DMS 273 (cell line): Measurements from ENCODE around the gene FAM124A.

Experiments used
- DNase-seq: peaks from one replicate; lab custom pipeline; 2025; ENCODE audit not compliant: unreplicated experiment; lab: John Stamatoyannopoulos, UW

Gene FAM124A, protein sequence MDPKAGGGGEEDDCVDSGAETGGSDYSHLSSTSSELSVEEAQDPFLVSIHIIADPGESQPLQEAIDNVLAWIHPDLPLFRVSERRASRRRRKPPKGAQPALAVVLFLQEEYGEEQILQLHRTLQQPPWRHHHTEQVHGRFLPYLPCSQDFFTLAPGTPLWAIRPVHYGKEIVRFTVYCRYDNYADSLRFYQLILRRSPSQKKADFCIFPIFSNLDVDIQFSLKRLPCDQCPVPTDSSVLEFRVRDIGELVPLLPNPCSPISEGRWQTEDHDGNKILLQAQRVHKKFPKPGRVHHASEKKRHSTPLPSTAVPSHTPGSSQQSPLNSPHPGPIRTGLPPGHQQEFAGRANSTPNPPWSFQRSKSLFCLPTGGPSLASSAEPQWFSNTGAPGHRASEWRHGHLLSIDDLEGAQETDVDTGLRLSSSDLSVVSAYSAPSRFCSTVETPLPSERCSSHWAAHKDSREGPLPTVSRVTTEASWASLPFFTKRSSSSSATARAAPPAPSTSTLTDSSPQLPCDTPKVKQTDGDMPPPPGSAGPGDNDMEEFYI

DNA sequence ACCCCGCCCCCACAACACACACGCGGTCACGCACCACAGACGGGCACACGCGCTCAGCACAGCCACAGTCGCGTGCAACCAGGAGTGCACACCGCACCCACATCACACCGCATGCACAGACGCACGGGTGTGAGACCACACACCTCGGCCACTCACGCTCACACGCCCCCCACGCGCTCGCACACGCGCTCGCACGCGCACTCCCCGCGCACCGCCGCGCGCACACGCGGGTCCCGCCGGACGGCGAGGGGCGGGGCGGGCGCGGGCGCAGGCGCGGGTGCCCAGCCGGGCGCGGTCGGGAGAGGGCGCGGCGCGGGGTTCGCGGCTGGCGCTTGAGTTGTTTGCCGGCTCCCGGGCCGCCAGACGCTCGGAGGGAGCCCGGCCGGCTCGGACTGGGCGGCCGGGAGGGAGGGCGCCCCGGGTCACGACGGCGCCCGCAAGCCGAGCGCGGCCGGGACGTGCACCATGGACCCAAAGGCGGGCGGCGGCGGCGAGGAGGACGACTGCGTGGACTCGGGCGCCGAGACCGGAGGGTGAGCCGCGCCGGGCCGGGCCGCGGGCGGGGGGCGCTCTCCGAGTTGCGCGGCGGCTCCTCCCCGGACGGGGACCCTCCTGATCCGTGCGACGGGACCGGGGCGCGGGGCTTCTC, at the start of gene FAM124A:
FAM124A (plus strand) TSS at position 362 of the 649 bp plus-strand sequence; CDS start at position 466, 104 bp downstream.
- DNase-seq, result peak; percentile 81

DNA sequence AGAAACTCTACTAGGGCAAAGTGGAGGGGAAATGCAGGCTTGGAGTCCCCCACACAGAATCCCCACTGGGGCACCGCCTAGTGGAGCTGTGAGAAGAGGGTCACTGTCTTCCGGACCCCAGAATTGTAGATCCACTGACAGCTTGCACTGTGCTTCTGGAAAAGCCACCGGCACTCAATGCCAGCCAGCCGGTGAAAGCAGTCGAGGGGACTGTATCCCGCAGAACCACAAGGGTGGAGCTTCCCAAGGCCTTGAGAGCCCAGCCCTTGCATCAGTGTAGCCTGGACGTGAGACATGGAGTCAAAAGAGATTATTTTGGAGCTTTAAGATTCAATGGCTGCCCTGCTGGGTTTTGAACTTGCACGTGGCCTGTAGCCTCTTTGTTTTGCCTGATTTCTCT, 47.2 kb upstream of the FAM124A start:
- DNase-seq, result no peak

DNA sequence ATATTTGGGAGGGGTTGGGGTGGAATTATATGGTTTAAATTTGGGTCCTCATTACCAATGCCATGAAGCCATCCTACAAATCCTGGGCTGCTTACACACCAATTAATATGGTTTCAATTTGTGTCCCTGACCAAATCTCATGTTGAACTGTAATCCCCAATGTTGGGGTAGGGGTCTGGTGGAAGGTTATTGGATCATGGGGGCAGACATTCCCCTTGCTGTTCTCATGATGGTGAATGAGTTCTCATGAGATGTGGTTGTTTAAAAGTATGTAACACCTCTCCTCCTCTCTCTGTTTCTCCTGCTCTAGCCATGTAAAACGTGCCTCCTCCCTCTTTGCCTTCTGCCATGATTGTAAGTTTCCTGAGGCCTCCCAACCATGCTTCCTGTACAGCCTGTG, 46.6 kb upstream of the FAM124A start:
- DNase-seq, result no peak

DNA sequence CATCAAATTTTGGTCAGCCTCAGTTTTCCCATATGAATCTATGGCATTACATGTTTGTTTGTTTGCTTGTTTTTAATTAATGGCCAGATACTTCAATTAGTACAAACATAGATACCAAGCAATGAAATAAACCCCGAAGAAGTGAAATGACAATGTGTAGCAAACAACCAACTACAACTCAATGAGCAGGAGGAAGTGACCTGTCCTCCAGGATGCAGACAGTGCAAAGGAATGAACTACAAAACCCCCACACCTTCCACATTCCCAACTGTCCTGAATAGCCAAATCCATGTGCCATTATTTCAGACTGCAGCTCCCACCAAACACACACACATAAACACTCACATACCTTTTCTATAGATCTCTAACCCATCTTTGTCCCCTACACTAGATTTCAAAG, 45.0 kb upstream of the FAM124A start:
- DNase-seq, result no peak

DNA sequence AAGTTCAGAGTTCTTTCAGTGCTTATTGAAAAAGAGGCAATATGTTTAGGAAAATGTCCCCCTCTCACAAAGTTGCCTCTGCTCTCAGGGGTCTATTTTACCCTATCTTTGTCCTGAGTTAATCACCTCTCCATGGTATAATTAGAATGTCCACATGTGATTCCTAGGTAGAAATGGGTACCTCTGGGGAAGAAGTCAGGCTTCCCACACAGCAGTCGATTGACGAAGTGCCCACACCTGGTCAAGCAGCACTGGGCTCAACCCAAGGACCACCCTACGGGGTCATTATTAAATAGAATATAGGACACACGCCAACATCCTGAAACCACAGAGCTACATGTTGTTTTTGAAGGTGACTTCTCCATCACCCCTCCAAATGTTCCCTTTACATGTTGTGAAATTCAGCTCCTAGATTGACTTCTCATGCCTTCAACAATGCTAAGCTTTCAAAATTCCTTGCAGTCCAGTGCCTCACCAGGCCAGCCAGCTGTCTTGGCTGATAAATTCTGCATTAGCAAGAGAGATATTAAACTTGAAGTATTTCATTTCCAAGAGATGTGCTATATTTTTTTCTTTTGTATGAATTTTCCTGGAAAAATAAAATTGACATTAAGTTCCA, 43.6 kb upstream of the FAM124A start:
- no peak for DNase-seq

- no peak for DNase-seq
These were observed 42.7 kb upstream of the FAM124A start for GRCh38 chr13:51179432-51179971.

- no peak for DNase-seq
These were observed 41.2 kb upstream of the FAM124A start for GRCh38 chr13:51180853-51181511.

- peak; percentile 17 for DNase-seq
These were observed 40.3 kb upstream of the FAM124A start for GRCh38 chr13:51181786-51182383.

DNA sequence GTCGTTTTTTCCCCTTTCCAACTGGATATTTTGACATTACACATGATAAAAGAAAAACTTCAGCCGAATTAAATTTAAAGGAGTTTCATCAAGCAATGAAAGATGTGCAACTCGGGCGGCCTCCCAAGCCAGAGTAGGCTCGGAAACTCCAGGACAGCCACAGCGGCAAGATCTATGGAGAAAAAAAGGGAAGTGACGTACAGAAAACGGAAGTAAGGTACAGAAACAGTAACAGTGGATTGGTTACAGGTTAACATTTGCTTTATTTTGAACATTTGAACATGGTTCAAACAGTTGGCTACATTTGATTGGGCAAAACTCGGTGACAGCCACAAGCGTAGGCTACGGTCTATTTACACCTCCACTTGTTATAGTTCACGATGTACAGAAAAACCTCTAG, 30.5 kb upstream of the FAM124A start:
- DNase-seq, result no peak

- DNase-seq, result no peak
These were observed 29.9 kb upstream of the FAM124A start for GRCh38 chr13:51192348-51192747.

DNA sequence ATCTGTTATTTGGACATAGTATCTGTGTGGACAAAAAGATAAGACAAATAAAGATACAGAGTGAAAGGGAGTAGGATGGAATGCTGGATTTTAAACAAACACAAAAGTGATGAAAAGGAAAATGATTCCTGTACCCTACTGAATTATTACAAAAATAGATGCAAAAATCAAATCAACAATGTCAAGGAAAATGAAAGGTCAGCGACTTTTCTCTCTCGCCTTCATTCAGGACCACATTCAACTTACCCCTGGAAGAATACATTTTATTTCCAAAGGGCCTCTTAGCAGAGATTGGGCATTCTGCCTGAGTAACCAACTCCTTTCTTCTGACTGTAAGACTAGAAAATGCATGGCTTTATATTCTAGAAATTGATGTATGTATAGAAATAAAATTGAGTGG, 28.8 kb upstream of the FAM124A start:
- no peak for DNase-seq

DNA sequence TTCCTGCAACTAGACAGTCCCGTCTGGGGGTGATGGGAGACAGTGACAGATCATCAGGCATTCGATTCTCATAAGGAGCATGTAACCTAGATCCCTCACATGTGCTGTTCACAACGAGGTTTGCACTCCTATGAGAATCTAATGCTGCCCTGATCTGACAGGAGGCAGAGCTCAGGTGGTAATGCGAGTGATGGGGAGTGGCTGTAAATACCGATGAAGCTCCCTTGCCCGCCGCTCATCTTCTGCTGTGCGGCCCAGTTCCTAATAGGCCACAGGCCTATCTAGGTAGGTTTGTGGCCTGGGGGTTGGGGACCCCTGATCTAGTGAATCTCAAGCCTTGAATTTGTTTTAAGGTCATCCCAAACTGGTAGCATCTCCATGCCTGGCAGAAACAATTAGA, 27.3 kb upstream of the FAM124A start:
- DNase-seq, result no peak

GRCh38 chr13:51201886-51202285, 20.3 kb upstream of the FAM124A start:
- no peak for DNase-seq

- no peak for DNase-seq
These were observed 19.6 kb upstream of the FAM124A start for GRCh38 chr13:51202477-51203046.

DNA sequence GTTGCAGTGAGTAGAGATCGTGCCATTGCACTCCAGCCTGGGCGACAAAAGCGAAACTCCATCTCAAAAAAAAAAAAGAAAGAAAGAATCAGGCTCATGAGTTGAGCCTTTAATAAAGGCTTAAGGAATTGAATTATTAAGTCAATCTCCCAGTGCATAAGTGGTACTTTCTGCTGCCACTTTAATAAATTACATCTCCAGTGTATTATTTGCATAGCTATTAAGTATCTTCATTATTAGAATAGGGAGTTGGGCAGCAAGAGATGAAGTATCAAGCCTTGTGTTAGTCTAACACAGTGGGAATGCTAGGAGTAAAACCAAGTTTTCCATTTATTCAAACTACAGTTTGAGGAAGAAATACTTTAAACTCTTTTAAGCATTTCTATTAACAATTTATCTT, 15.6 kb upstream of the FAM124A start:
- DNase-seq, result no peak

GRCh38 chr13:51207881-51208280, 14.3 kb upstream of the FAM124A start:
- DNase-seq, result no peak

DNA sequence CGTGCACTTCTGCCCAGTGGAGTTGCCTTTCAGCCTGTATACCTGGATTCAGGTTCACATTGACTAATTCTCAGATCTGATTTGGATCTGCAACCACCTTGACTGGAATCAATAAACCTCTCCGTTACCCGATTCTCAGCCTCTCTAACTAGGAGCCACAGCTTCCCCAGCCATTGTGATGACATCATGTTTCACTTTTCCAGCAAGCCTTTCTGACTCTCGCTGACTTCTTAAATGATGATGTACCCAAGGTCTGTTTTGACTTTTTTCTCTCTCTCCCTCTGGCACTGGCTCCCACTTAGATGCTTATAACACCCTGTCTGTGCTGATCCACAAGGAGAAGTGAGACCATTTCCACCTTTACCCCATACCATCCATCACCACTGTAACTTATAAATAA, 13.5 kb upstream of the FAM124A start:
- no peak for DNase-seq

DNA sequence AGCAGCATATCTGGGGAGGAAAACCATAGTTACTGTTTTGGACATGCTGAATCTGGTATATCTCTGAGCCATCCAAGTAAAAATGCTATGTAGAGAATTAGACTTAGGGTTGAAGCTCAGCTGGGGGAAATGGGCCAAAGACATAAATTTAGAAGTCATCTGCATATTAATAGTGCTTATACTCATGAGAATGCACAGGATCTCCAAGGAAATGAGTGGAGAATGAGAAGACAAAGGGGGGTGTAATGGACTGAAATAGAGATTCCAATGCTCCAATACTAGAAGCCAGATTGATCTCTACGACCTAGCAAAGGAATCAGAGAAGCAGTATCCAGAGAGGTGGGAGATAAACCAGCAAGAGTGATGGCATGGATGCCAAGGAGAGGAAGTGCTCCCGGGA, 10.3 kb upstream of the FAM124A start:
- no peak for DNase-seq

DNA sequence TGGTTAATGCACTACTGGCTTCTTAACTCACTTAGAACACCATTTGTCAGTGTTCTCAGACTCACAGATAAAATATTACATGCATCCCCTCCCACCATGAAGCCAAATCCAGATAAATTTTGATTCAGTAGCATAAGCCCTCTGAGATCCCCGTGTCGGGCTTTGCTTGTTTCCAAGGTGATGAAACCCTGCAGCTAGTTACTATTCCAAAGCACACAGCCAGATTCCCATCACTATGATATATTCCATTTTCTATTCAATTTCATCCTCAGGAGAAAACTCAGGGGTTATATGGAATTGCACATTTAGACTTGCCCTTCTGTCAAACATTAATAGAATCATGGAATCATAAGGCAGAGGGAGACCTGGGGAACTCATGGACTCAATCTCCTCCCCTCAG, 9.4 kb upstream of the FAM124A start:
- no peak for DNase-seq

DNA sequence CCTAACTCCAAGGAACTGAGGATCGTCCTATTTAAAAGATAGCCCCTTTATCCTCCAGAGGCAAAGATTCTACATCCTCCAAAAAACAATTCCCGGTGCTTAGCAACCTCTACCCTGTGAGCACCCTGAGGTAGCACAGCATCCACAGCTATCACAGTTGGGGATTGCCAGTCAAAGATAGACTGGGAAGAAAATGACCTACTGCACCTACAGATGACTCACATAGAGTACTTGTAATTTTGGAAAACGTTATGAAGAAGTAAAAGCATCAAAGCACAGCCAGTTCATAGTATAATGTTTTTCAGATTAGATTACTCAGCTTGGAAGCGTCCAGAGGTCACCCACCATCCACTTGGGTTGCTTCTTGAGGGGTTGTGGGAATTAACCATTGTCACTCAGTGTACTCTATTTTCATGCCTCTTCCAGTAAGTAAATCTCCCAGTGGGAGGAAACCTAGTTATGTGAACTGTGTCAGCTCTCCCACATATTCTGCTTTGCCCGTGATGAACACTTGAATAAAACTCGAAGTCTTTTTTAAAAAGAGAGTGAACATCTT, 8.9 kb upstream of the FAM124A start:
- no peak for DNase-seq
